ENCODE measurements around the gene RGS7.
"Not testable (repeated sequence)": the region's sequence is repeated elsewhere in the genome, so short reads cannot be mapped to it uniquely, and the experiment has no call there.

RGS7 gene

GRCh38 chr1:241203817-241204216, 153.2 kb downstream of the RGS7 start:
- DNase-seq: no peak

GRCh38 chr1:241202401-241202800, 154.6 kb downstream of the RGS7 start:
- DNase-seq: no peak

GRCh38 chr1:241186716-241187115, 170.3 kb downstream of the RGS7 start:
- no peak for DNase-seq

- DNase-seq: no peak
Measured at GRCh38 chr1:241181971-241182370, 175.0 kb downstream of the RGS7 start.

- no peak for DNase-seq
Measured at GRCh38 chr1:241181471-241181870, 175.5 kb downstream of the RGS7 start.

- DNase-seq: no peak
Measured at GRCh38 chr1:241180569-241180968, 176.4 kb downstream of the RGS7 start.

- no peak for DNase-seq
Measured at GRCh38 chr1:241177660-241178059, 179.3 kb downstream of the RGS7 start.

- no peak for DNase-seq
Measured at GRCh38 chr1:241172486-241172885, 184.5 kb downstream of the RGS7 start.

- DNase-seq: no peak
Measured at GRCh38 chr1:241171991-241172390, 185.0 kb downstream of the RGS7 start.

- DNase-seq: no peak
Measured at GRCh38 chr1:241167121-241167630, 189.8 kb downstream of the RGS7 start.

- no peak for DNase-seq
Measured at GRCh38 chr1:241166625-241167024, 190.4 kb downstream of the RGS7 start.

GRCh38 chr1:241165256-241165655, 191.7 kb downstream of the RGS7 start:
- not testable (repeated sequence) for DNase-seq

GRCh38 chr1:241163363-241163762, 193.6 kb downstream of the RGS7 start:
- DNase-seq: no peak

- DNase-seq: no peak
Measured at GRCh38 chr1:241161188-241161689, 195.8 kb downstream of the RGS7 start.

- DNase-seq: no peak
Measured at GRCh38 chr1:241157435-241157834, 199.6 kb downstream of the RGS7 start.

GRCh38 chr1:241156231-241156965, 200.6 kb downstream of the RGS7 start:
- no peak for DNase-seq

- no peak for DNase-seq
Measured at GRCh38 chr1:241145881-241146280, 211.1 kb downstream of the RGS7 start.

GRCh38 chr1:241143765-241144442, 213.1 kb downstream of the RGS7 start:
- DNase-seq: no peak

GRCh38 chr1:241142493-241142892, 214.5 kb downstream of the RGS7 start:
- DNase-seq: no peak

- DNase-seq: not testable (repeated sequence)
Measured at GRCh38 chr1:241141646-241142045, 215.4 kb downstream of the RGS7 start.

- DNase-seq: no peak
Measured at GRCh38 chr1:241140670-241141069, 216.3 kb downstream of the RGS7 start.

- DNase-seq: no peak
Measured at GRCh38 chr1:241139047-241139446, 218.0 kb downstream of the RGS7 start.

GRCh38 chr1:241138248-241138647, 218.8 kb downstream of the RGS7 start:
- DNase-seq: no peak

GRCh38 chr1:241136389-241136788, 220.6 kb downstream of the RGS7 start:
- DNase-seq: no peak
